Measurements from ENCODE around the gene PLAC8. TPM values are rescaled to one million over a fixed set of nuclear protein-coding genes. Genes with fewer than 3 reads are reported as not detected.

The PLAC8 gene
- total and polyA plus RNA-seq, 2 of the 8 experiments (the other 6 are each of a cell fraction or from before 2014, with no cell fraction given): 0.98 to 1.1 TPM

DNA sequence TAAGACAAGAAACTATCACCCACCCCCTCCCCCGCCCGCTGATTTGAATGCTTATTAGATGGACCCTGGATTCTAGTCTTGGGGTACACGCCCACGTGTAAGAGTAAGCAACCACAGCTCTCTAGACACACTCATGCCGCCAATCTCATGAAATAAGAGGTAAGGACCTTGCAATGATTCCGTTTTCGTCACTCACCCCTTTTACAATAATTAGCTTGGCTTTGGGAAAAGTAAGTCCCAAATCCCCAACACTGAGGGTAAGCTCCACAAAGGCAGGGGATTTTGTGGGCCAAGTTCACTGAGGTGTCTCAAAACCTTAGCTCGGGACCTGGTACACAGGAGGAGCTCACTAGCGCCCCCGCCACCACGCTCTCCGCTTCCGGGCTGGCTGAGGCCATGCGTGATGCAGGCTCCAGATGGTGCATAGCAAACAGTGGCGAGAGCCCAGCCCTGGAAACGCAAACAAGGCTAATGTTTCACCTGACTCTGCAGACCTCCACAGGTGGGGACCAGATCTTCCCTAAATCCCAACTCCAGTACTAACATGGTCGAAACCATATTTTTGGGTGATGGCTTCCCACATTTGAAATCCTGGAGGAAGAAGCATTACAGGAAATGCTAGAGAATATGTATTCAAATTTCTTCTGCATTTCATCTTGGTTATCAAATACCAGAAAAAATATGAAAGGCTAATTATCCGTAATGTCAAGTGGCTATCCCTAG is 4.1 kb downstream of the PLAC8 start (continued):
- TF ChIP-seq CHD7 (IDR thresholded peaks at IDR 0.05; ENCODE audit: insufficient replicate concordance, low read length) (no peak), CREB1 (IDR thresholded peaks at IDR 0.05) (peak; percentile 75), GABPA (IDR thresholded peaks at IDR 0.05; ENCODE audit: borderline replicate concordance, insufficient read depth, low read length) (peak; percentile 60; the same call in 1 of the 2 replicates), BACH1 (IDR thresholded peaks at IDR 0.05; ENCODE audit: low read length) (no peak), TBP (IDR thresholded peaks at IDR 0.05; ENCODE audit: low read depth, low read length) (peak; percentile 60; the same call in 1 of the 2 replicates), BRCA1 (IDR thresholded peaks at IDR 0.05; ENCODE audit: low read depth, low read length) (no peak), RAD21 (IDR thresholded peaks at IDR 0.05 in 1 of 2, conservative IDR thresholded peaks at IDR 0.05 in 1 of 2; ENCODE audit: low read depth in 2 of 2, low read length in 2 of 2) (peak; percentile 36 to 49; a peak in 3 of 4 replicates), RBBP5 (IDR thresholded peaks at IDR 0.05; ENCODE audit: borderline replicate concordance, low read depth, low read length) (no peak), TCF12 (IDR thresholded peaks at IDR 0.05; ENCODE audit: low read depth, low read length) (peak; percentile 82; the same call in 1 of the 2 replicates), SP4 (IDR thresholded peaks at IDR 0.05; ENCODE audit: low read length) (no peak), KDM5A (IDR thresholded peaks at IDR 0.05; ENCODE audit: low read length) (no peak)
